ENCODE measurements around the gene RFX4.

DNA sequence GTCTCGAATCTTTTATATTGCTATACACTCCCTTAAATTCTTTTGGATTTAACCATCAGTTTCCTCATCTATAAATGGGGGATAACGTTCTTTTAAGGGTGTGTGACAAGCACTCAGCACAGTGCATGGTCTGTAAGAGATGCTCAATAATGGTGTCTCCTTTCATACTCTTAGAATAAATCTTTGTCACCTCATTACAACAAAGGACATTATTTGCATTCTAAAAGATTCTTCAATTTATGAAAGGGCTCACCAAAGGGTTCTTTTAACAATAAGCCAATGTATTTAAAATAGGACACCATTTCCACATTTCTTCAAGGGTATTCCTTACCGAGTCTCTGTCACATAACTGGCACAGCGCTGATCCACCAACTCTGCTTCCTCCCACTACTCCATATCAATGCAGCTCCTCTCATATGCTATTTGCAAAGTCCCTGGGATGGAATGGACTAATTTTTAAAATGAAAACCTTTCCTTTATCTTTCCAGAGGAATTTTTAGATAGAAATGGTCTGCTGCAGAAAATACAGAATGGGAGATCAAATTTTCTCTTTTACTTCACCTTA is 162.5 kb downstream of the RFX4 start:
- TF ChIP-seq, protein P1, sequence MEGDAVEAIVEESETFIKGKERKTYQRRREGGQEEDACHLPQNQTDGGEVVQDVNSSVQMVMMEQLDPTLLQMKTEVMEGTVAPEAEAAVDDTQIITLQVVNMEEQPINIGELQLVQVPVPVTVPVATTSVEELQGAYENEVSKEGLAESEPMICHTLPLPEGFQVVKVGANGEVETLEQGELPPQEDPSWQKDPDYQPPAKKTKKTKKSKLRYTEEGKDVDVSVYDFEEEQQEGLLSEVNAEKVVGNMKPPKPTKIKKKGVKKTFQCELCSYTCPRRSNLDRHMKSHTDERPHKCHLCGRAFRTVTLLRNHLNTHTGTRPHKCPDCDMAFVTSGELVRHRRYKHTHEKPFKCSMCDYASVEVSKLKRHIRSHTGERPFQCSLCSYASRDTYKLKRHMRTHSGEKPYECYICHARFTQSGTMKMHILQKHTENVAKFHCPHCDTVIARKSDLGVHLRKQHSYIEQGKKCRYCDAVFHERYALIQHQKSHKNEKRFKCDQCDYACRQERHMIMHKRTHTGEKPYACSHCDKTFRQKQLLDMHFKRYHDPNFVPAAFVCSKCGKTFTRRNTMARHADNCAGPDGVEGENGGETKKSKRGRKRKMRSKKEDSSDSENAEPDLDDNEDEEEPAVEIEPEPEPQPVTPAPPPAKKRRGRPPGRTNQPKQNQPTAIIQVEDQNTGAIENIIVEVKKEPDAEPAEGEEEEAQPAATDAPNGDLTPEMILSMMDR (IDR thresholded peaks at IDR 0.05) = no peak
- no peak for TF ChIP-seq POLR2A (IDR thresholded peaks at IDR 0.05)

All from adrenal gland (tissue), 5 donors.